HEK293 (cell line): Measurements from ENCODE around the gene SLC1A3.

Source experiments
- CTCF ChIA-PET: fragments of 350-600 bp; formaldehyde crosslinking; extraction: SDS; loops from one replicate; lab custom pipeline; 2021; ENCODE audit warnings: antibody characterized with exemption; lab: Yijun Ruan, JAX
- POLR2A ChIA-PET: fragments of 300-600 bp; formaldehyde crosslinking; extraction: SDS; loops from one replicate; lab custom pipeline; 2020; ENCODE audit warnings: antibody characterized with exemption, inconsistent platforms; lab: Yijun Ruan, JAX
- H3K27ac ChIP-seq: fragments of 200-500 bp; sonication (Bioruptor generic); 2 replicates; pipeline ENCODE4 v1.5.1; 2014; ENCODE audit warnings: low read depth, low read length, control low read depth, inconsistent platforms; ENCODE audit errors: extremely low read depth
- H3K36me3 ChIP-seq, 2 experiments: fragments of 200-500 bp in 1 of 2; sonication (Bioruptor generic) in 1 of 2; 1 replicate in 1 of 2; 2 replicates in 1 of 2; pipeline ENCODE4 v1.5.1; 2014 to 2017; ENCODE audit warnings: inconsistent platforms in 2 of 2, low read length in 2 of 2; ENCODE audit not compliant: control insufficient read depth in 2 of 2, insufficient read depth in 1 of 2
- H3K4me1 ChIP-seq: fragments of 200-500 bp; sonication (Bioruptor generic); 2 replicates; pipeline ENCODE4 v1.5.1; 2014; ENCODE audit warnings: mild to moderate bottlenecking, low read length, inconsistent platforms; ENCODE audit not compliant: control insufficient read depth, insufficient read depth
- H3K4me3 ChIP-seq: 2 replicates; pipeline ENCODE4 v1.5.1; 2011; ENCODE audit warnings: low read depth, mild to moderate bottlenecking, control low read depth, low read length, moderate library complexity
- H3K9me3 ChIP-seq: fragments of 200-500 bp; sonication (Bioruptor generic); 2 replicates; pipeline ENCODE4 v1.5.1; 2014; ENCODE audit warnings: low read depth, low read length, inconsistent platforms; ENCODE audit not compliant: control insufficient read depth, insufficient read depth
- KLF16 ChIP-seq: fragments of 450-650 bp; formaldehyde crosslinking; IDR thresholded peaks from 2 replicates; pipeline ENCODE4 v1.5.1; 2017; ENCODE audit warnings: missing biosample characterization, missing genetic modification characterization
- MYNN ChIP-seq: fragments of 450-650 bp; formaldehyde crosslinking; IDR thresholded peaks from 2 replicates; pipeline ENCODE4 v1.5.1; 2016; ENCODE audit warnings: missing biosample characterization, missing genetic modification characterization, borderline replicate concordance
- OSR2 ChIP-seq: fragments of 450-650 bp; formaldehyde crosslinking; IDR thresholded peaks from 2 replicates; pipeline ENCODE4 v1.5.1; 2016; ENCODE audit warnings: missing biosample characterization, missing genetic modification characterization
- OVOL3 ChIP-seq: fragments of 450-650 bp; formaldehyde crosslinking; IDR thresholded peaks from 2 replicates; pipeline ENCODE4 v1.5.1; 2016; ENCODE audit warnings: missing biosample characterization, missing genetic modification characterization
- SALL2 ChIP-seq: fragments of 450-650 bp; formaldehyde crosslinking; IDR thresholded peaks from 2 replicates; pipeline ENCODE4 v1.5.0; 2017; ENCODE audit warnings: missing biosample characterization, mild to moderate bottlenecking, missing genetic modification characterization, borderline replicate concordance
- SETDB1 ChIP-seq: IDR thresholded peaks from one replicate; pipeline ENCODE4 v1.6.1; 2017; ENCODE audit warnings: mild to moderate bottlenecking, low read length, moderate library complexity, mixed read lengths; ENCODE audit not compliant: insufficient read length
- ZBTB6 ChIP-seq: fragments of 450-650 bp; formaldehyde crosslinking; IDR thresholded peaks from 2 replicates; pipeline ENCODE4 v1.5.1; 2017; ENCODE audit warnings: missing biosample characterization, missing genetic modification characterization
- ZBTB7A ChIP-seq: fragments of 450-650 bp; formaldehyde crosslinking; IDR thresholded peaks from 2 replicates; pipeline ENCODE4 v1.5.1; 2016; ENCODE audit warnings: low read depth, missing biosample characterization, missing genetic modification characterization
- ZFP41 ChIP-seq: fragments of 450-650 bp; formaldehyde crosslinking; IDR thresholded peaks from 2 replicates; pipeline ENCODE4 v1.5.1; 2016; ENCODE audit warnings: missing biosample characterization, missing genetic modification characterization, borderline replicate concordance
- ZNF133 ChIP-seq: fragments of 450-650 bp; formaldehyde crosslinking; IDR thresholded peaks from 2 replicates; pipeline ENCODE4 v1.5.1; 2016; ENCODE audit warnings: missing biosample characterization, missing genetic modification characterization
- ZNF169 ChIP-seq: fragments of 450-650 bp; formaldehyde crosslinking; IDR thresholded peaks from 2 replicates; pipeline ENCODE4 v1.5.1; 2016; ENCODE audit warnings: missing biosample characterization, missing genetic modification characterization
- ZNF202 ChIP-seq: fragments of 450-650 bp; formaldehyde crosslinking; IDR thresholded peaks from 2 replicates; pipeline ENCODE4 v1.5.1; 2016; ENCODE audit warnings: missing biosample characterization, missing genetic modification characterization, borderline replicate concordance
- ZNF26 ChIP-seq: fragments of 450-650 bp; formaldehyde crosslinking; IDR thresholded peaks from 2 replicates; pipeline ENCODE4 v1.5.1; 2016; ENCODE audit warnings: missing biosample characterization, missing genetic modification characterization
- ZNF274 ChIP-seq, 2 experiments: fragments of 200-500 bp in 1 of 2; fragments of 450-650 bp in 1 of 2; sonication (Bioruptor generic) in 1 of 2; formaldehyde crosslinking in 1 of 2; IDR thresholded peaks; 2 replicates each; pipeline versions ENCODE4 v1.5.1 to v1.6.1; 2014 to 2016; ENCODE audit warnings: borderline replicate concordance in 1 of 2, inconsistent platforms in 1 of 2, low read length in 1 of 2, missing biosample characterization in 1 of 2, missing genetic modification characterization in 1 of 2
- ZNF48 ChIP-seq: fragments of 450-650 bp; formaldehyde crosslinking; IDR thresholded peaks from 2 replicates; pipeline ENCODE4 v1.5.1; 2016; ENCODE audit warnings: missing biosample characterization, missing genetic modification characterization
- ZNF544 ChIP-seq: fragments of 450-650 bp; formaldehyde crosslinking; IDR thresholded peaks from 2 replicates; pipeline ENCODE4 v1.5.0; 2017; ENCODE audit warnings: missing biosample characterization, missing genetic modification characterization
- ZNF561 ChIP-seq: fragments of 450-650 bp; IDR thresholded peaks from 2 replicates; pipeline ENCODE4 v1.5.1; 2018; ENCODE audit warnings: missing biosample characterization, missing genetic modification characterization, borderline replicate concordance
- ZNF704 ChIP-seq: fragments of 450-650 bp; formaldehyde crosslinking; IDR thresholded peaks from 2 replicates; pipeline ENCODE4 v1.5.1; 2016; ENCODE audit warnings: missing biosample characterization, missing genetic modification characterization
- ZNF768 ChIP-seq: fragments of 450-650 bp; formaldehyde crosslinking; IDR thresholded peaks from 2 replicates; pipeline ENCODE4 v1.5.1; 2018; ENCODE audit warnings: missing biosample characterization, mild to moderate bottlenecking, missing genetic modification characterization
- ZNF843 ChIP-seq: fragments of 450-650 bp; formaldehyde crosslinking; IDR thresholded peaks from 2 replicates; pipeline ENCODE4 v1.5.1; 2016; ENCODE audit warnings: missing biosample characterization, missing genetic modification characterization
- ZSCAN18 ChIP-seq: fragments of 450-650 bp; formaldehyde crosslinking; IDR thresholded peaks from 2 replicates; pipeline ENCODE4 v1.5.1; 2016; ENCODE audit warnings: missing biosample characterization, missing genetic modification characterization
- ZSCAN4 ChIP-seq: fragments of 450-650 bp; formaldehyde crosslinking; IDR thresholded peaks from 2 replicates; pipeline ENCODE4 v1.5.1; 2017; ENCODE audit warnings: missing biosample characterization, missing genetic modification characterization

SLC1A3 gene

GRCh38 chr5:36611520-36612274, 5.3 kb downstream of the SLC1A3 start:
- Histone ChIP-seq H3K4me3 (no peak overlapping the region), H3K9me3 (no peaks in the 10 kb centered on the region; the same call in 1 of the 2 replicates), H3K4me1 (peaks cover 26% of the 10 kb centered on the region), H3K27ac (no peak overlapping the region), H3K36me3 (peaks cover 8 to 34% of the 10 kb centered on the region in 2 experiments; a peak in 2 of 3 replicates)
- TF ChIP-seq ZSCAN18 (tag by site-specific recombination) (no peak), ZNF274 (IDR thresholded peaks at IDR 0.05; ENCODE audit: low read length) (no peak), ZNF274 (tag by site-specific recombination; IDR thresholded peaks at IDR 0.05; ENCODE audit: borderline replicate concordance) (peak; percentile 95), ZSCAN4 (tag by site-specific recombination) (peak; percentile 70), SETDB1 (peak; percentile 70), ZNF704 (tag by site-specific recombination) (no peak)
- CTCF ChIA-PET, result interaction anchor here (0.8 to 1.9 kb wide), 2 partner anchors 8 to 78 kb away, joined by 4 to 6 read pairs; no protein-coding TSS in a partner anchor
- POLR2A ChIA-PET, result no interaction called here

GRCh38 chr5:36613241-36613640, 6.8 kb downstream of the SLC1A3 start:
- peaks cover 8 to 34% of the 10 kb centered on the region in 2 experiments; a peak in 2 of 3 replicates for H3K36me3 ChIP-seq
- CTCF ChIA-PET, result interaction anchor here (0.6 to 1.9 kb wide), 4 partner anchors 9 to 77 kb away, joined by 3 to 6 read pairs (median 4); no protein-coding TSS in a partner anchor
- POLR2A ChIA-PET, result no interaction called here
- H3K27ac ChIP-seq, result no peak overlapping the region
- no peaks in the 10 kb centered on the region; the same call in 1 of the 2 replicates for H3K9me3 ChIP-seq
- TF ChIP-seq ZNF843 (tag by site-specific recombination), result no peak
- no peak for TF ChIP-seq SALL2 (tag by site-specific recombination)
- no peak for TF ChIP-seq ZNF26 (tag by site-specific recombination)
- no peak for TF ChIP-seq ZNF48 (tag by site-specific recombination)
- TF ChIP-seq ZNF202, result no peak
- TF ChIP-seq ZBTB6, result no peak
- TF ChIP-seq ZNF704 (tag by site-specific recombination), result no peak
- no peak for TF ChIP-seq ZNF133 (tag by site-specific recombination)
- TF ChIP-seq ZBTB7A (tag by site-specific recombination), result no peak
- TF ChIP-seq ZNF561 (tag by site-specific recombination), result no peak
- no peak for TF ChIP-seq KLF16 (tag by site-specific recombination)
- no peak for TF ChIP-seq ZNF544 (tag by site-specific recombination)
- no peak for TF ChIP-seq ZNF768 (tag by site-specific recombination)
- TF ChIP-seq ZNF169, result no peak
- no peak for TF ChIP-seq MYNN
- no peak for TF ChIP-seq ZFP41 (tag by site-specific recombination)
- TF ChIP-seq OVOL3 (tag by site-specific recombination), result no peak
- TF ChIP-seq OSR2 (tag by site-specific recombination), result no peak
- H3K4me3 ChIP-seq, result no peak overlapping the region
- peaks cover 19% of the 10 kb centered on the region for H3K4me1 ChIP-seq
